ENCODE results near the gene AQP11. TPM values are rescaled to one million over a fixed set of nuclear protein-coding genes. Genes with fewer than 3 reads are reported as not detected.
"Not testable (repeated sequence)": the region's sequence is repeated elsewhere in the genome, so short reads cannot be mapped to it uniquely, and the experiment has no call there.

Gene AQP11
- total RNA-seq, 1 donor from 2014 or later: 0.53 TPM

- FAIRE-seq (peak; percentile 32), DNase-seq (ENCODE audit: low read depth) (no peak)
- H3K4me3 ChIP-seq (ENCODE audit: low read depth, low read length): no peak overlapping the region
- TF ChIP-seq CTCF (IDR thresholded peaks at IDR 0.05; ENCODE audit: insufficient read depth, low read length, severe bottlenecking): no peak
- H3K27me3 ChIP-seq (ENCODE audit: control insufficient read depth, insufficient read depth, low read length): no peaks in the 10 kb centered on the region
- H3K36me3 ChIP-seq (ENCODE audit: control insufficient read depth, insufficient read depth, low read length): no peaks in the 10 kb centered on the region
Observed at GRCh38 chr11:77568916-77569675, 20.7 kb upstream of the AQP11 start.

- no peak for TF ChIP-seq CTCF (IDR thresholded peaks at IDR 0.05; ENCODE audit: insufficient read depth, low read length, severe bottlenecking)
- no peak for DNase-seq (ENCODE audit: low read depth)
- H3K36me3 ChIP-seq (ENCODE audit: control insufficient read depth, insufficient read depth, low read length): no peaks in the 10 kb centered on the region
- H3K27me3 ChIP-seq (ENCODE audit: control insufficient read depth, insufficient read depth, low read length): no peaks in the 10 kb centered on the region
- FAIRE-seq: no peak
- H3K4me3 ChIP-seq (ENCODE audit: low read depth, low read length): no peak overlapping the region
Observed at GRCh38 chr11:77569676-77570070, 20.1 kb upstream of the AQP11 start.

GRCh38 chr11:77570896-77571295 is 18.9 kb upstream of the AQP11 start:
- H3K36me3 ChIP-seq (ENCODE audit: control insufficient read depth, insufficient read depth, low read length); H3K27me3 ChIP-seq (ENCODE audit: control insufficient read depth, insufficient read depth, low read length); FAIRE-seq; DNase-seq (ENCODE audit: low read depth); H3K4me3 ChIP-seq (ENCODE audit: low read depth, low read length): not testable (repeated sequence)

- H3K27me3 ChIP-seq (ENCODE audit: control insufficient read depth, insufficient read depth, low read length); DNase-seq (ENCODE audit: low read depth); H3K36me3 ChIP-seq (ENCODE audit: control insufficient read depth, insufficient read depth, low read length); H3K4me3 ChIP-seq (ENCODE audit: low read depth, low read length); FAIRE-seq: not testable (repeated sequence)
Observed at GRCh38 chr11:77575428-77575827, 14.3 kb upstream of the AQP11 start.

- H3K4me3 ChIP-seq (ENCODE audit: low read depth, low read length): no peak overlapping the region
- no peak for DNase-seq (ENCODE audit: low read depth)
- H3K27me3 ChIP-seq (ENCODE audit: control insufficient read depth, insufficient read depth, low read length): no peaks in the 10 kb centered on the region
- no peak for TF ChIP-seq CTCF (IDR thresholded peaks at IDR 0.05; ENCODE audit: insufficient read depth, low read length, severe bottlenecking)
- no peak for FAIRE-seq
- no peaks in the 10 kb centered on the region for H3K36me3 ChIP-seq (ENCODE audit: control insufficient read depth, insufficient read depth, low read length)
Observed at GRCh38 chr11:77580712-77581337, 8.9 kb upstream of the AQP11 start.

- no peak for DNase-seq (ENCODE audit: low read depth)
- Histone ChIP-seq H3K4me3 (ENCODE audit: low read depth, low read length) (peak overlapping the region; percentile 51), H3K27me3 (ENCODE audit: control insufficient read depth, insufficient read depth, low read length) (no peaks in the 10 kb centered on the region), H3K36me3 (ENCODE audit: control insufficient read depth, insufficient read depth, low read length) (no peaks in the 10 kb centered on the region)
- no peak for TF ChIP-seq CTCF (IDR thresholded peaks at IDR 0.05; ENCODE audit: insufficient read depth, low read length, severe bottlenecking)
- no peak for FAIRE-seq
Observed at GRCh38 chr11:77589181-77589520, 602 bp upstream of the AQP11 start.

Data from bronchial epithelial cell (primary cell).